H1 (cell line): Measurements from ENCODE around the gene MYPOP.

Experiments used
- ATF3 ChIP-seq: IDR thresholded peaks from 2 replicates; pipeline ENCODE4 v1.6.1; 2011; ENCODE audit warnings: low read depth, mild to moderate bottlenecking, low read length; ENCODE audit not compliant: insufficient read depth
- CEBPB ChIP-seq: IDR thresholded peaks from 2 replicates; pipeline ENCODE4 v1.6.1; 2012; ENCODE audit warnings: low read depth, low read length
- CHD1 ChIP-seq: IDR thresholded peaks from 2 replicates; pipeline ENCODE4 v1.6.1; 2012; ENCODE audit warnings: low read depth, low read length, improper control_type of control experiment
- CTCF ChIP-seq, 3 experiments: IDR thresholded peaks; 1 replicate in 2 of 3; 2 replicates in 1 of 3; pipeline versions ENCODE4 v1.5.1 to v1.6.1; 2011; ENCODE audit warnings: low read length in 3 of 3, mild to moderate bottlenecking in 3 of 3, inconsistent platforms in 2 of 3, low read depth in 1 of 3, moderate library complexity in 1 of 3; ENCODE audit not compliant: insufficient read depth in 1 of 3; ENCODE audit errors: control extremely low read depth in 1 of 3
- EP300 ChIP-seq, 2 experiments: IDR thresholded peaks; 1 replicate in 1 of 2; 2 replicates in 1 of 2; pipeline ENCODE4 v1.6.1; 2011 to 2012; ENCODE audit warnings: low read depth in 2 of 2, low read length in 2 of 2, mild to moderate bottlenecking in 2 of 2, borderline replicate concordance in 1 of 2, inconsistent platforms in 1 of 2, moderate library complexity in 1 of 2
- EZH2 ChIP-seq: fragments of 200-600 bp; sonication (generic); IDR thresholded peaks from 2 replicates; pipeline ENCODE4 v1.7.1; 2012; ENCODE audit warnings: low read depth, mild to moderate bottlenecking, moderate library complexity, low read length, inconsistent platforms; ENCODE audit not compliant: severe bottlenecking
- GABPA ChIP-seq: IDR thresholded peaks from 2 replicates; pipeline ENCODE4 v1.6.1; 2011; ENCODE audit warnings: mild to moderate bottlenecking, low read length, moderate library complexity, borderline replicate concordance; ENCODE audit not compliant: insufficient read depth
- MAFK ChIP-seq: IDR thresholded peaks from 2 replicates; pipeline ENCODE4 v1.6.1; 2012; ENCODE audit warnings: low read depth, mild to moderate bottlenecking, improper control_type of control experiment, low read length
- POLR2A ChIP-seq, 2 experiments: IDR thresholded peaks; 1 replicate in 1 of 2; 2 replicates in 1 of 2; pipeline ENCODE4 v1.6.1; 2011; ENCODE audit warnings: low read depth in 2 of 2, low read length in 2 of 2, mild to moderate bottlenecking in 2 of 2; ENCODE audit errors: control extremely low read depth in 1 of 2
- POLR2AphosphoS5 ChIP-seq: IDR thresholded peaks from 2 replicates; pipeline ENCODE4 v1.6.1; 2011; ENCODE audit warnings: low read depth, low read length
- SP1 ChIP-seq: IDR thresholded peaks from 2 replicates; pipeline ENCODE4 v1.6.1; 2011; ENCODE audit warnings: low read depth, low read length
- SP4 ChIP-seq: IDR thresholded peaks from 2 replicates; pipeline ENCODE4 v1.6.1; 2012; ENCODE audit warnings: low read length, inconsistent platforms
- USF2 ChIP-seq: IDR thresholded peaks from 2 replicates; pipeline ENCODE4 v1.6.1; 2011; ENCODE audit warnings: low read length, improper control_type of control experiment
- ZNF274 ChIP-seq: IDR thresholded peaks from 2 replicates; pipeline ENCODE4 v1.7.0; 2012; ENCODE audit warnings: low read length, borderline replicate concordance; ENCODE audit errors: extremely low read depth

GRCh38 chr19:45924891-45925447, 22.6 kb upstream of the MYPOP start:
- TF ChIP-seq MAFK = no peak
- TF ChIP-seq POLR2A (IDR thresholded peaks at IDR 0.05; ENCODE audit: control extremely low read depth in 1 of 2, low read depth in 2 of 2, low read length in 2 of 2) = no peak
- TF ChIP-seq POLR2AphosphoS5 = no peak
- TF ChIP-seq GABPA = no peak
- no peak for TF ChIP-seq CEBPB
- TF ChIP-seq ATF3 = no peak
- no peak for TF ChIP-seq EP300 (IDR thresholded peaks at IDR 0.05; ENCODE audit: borderline replicate concordance in 1 of 2, low read depth in 2 of 2, low read length in 2 of 2)
- TF ChIP-seq CTCF (IDR thresholded peaks at IDR 0.05; ENCODE audit: control extremely low read depth in 1 of 3, insufficient read depth in 1 of 3, low read depth in 1 of 3, low read length in 3 of 3) = no peak
- no peak for TF ChIP-seq USF2
- no peak for TF ChIP-seq SP4
- TF ChIP-seq ZNF274 = no peak
- no peak for TF ChIP-seq CHD1
- TF ChIP-seq SP1 = no peak
- no peak for TF ChIP-seq EZH2
